ENCODE data around the gene DARS1.

The DARS1 gene

GRCh38 chr2:135876066-135876711 lies 109.2 kb downstream of the DARS1 start, which contains the start of gene MCM6:
TSS of gene MCM6 (minus strand) at chr2:135876443. CDS start at chr2:135876365, 78 bp downstream.
- peak; percentile 95 for DNase-seq (ENCODE audit: low read depth)

GRCh38 chr2:135875491-135876065 lies 109.8 kb downstream of the DARS1 start:
- DNase-seq (ENCODE audit: low read depth), result peak; percentile 41

- no peak for DNase-seq (ENCODE audit: low read depth)
Measured at GRCh38 chr2:135874777-135875365, 110.6 kb downstream of the DARS1 start.

DNA sequence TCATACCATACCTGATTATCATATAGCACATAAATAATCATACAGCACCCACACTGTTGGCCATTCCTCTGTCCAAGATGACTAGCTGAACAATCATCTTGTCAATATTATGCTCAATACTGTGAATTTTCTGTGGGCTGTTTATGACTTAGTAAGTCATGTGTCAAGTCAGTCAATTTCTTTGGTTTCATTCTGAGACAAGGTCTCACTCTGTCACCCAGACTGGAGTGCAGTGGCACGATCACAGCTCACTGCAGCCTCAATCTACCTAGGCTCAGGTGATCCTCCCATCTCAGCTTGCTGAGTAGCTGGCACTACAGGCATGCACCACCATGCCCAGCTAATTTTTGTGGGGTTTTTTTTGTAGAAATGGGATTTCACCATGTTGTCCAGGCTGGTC lies 114.9 kb downstream of the DARS1 start:
- no peak for DNase-seq (ENCODE audit: low read depth)

DNA sequence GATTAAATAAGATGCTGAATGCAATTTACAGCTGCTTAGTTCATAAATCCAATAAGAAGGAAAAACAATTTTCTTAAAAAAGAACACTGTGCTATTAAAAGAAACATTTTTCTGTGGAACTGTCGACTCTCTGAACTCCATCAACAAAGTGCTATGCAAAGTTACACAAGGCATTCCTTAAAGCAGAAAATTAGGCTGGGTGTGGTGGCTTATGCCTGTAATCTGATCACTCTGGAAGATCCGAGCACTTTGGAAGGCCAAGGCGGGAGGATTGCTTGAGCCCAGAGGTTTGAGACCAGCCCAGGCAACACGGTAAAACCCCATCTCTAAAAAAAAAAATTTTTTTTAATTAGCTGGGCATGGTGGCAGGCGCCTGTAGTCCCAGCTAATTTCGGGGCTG lies 122.2 kb downstream of the DARS1 start:
- DNase-seq (ENCODE audit: low read depth), result no peak

DNA sequence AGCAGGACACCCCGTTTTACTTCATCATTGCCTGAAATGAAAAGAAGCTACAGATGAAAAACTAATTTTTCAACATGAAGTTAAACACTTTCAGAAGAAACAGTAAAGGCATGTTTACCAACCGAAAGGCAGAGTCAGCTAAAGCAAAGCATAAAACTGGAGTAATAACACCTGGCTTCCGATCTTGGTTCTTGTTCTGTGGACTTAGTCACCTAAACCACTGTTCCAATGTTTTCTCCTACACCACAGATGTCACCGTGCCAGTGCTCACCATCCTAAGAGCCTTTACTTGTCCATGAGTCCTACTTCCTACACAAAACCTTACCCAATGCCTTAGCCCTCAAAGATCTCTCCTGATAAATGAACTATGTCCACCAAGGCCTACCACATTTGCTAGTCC lies 122.7 kb downstream of the DARS1 start:
- no peak for DNase-seq (ENCODE audit: low read depth)
